Ishikawa (cell line): ENCODE measurements around the gene SERPINA12.

ENCODE experiments used
- CEBPB ChIP-seq: IDR thresholded peaks from 2 replicates; pipeline ENCODE4 v1.6.1; 2012
- CREB1 ChIP-seq: IDR thresholded peaks from 2 replicates; pipeline ENCODE4 v1.6.1; 2012; ENCODE audit warnings: low read depth
- EP300 ChIP-seq: IDR thresholded peaks from 2 replicates; pipeline ENCODE4 v1.6.1; 2012; ENCODE audit warnings: borderline replicate concordance
- FOXM1 ChIP-seq: IDR thresholded peaks from 2 replicates; pipeline ENCODE4 v1.6.1; 2012; ENCODE audit warnings: low read depth, borderline replicate concordance
- NFIC ChIP-seq: IDR thresholded peaks from 2 replicates; pipeline ENCODE4 v1.6.1; 2012
- RAD21 ChIP-seq: IDR thresholded peaks from 2 replicates; pipeline ENCODE4 v1.6.1; 2012; ENCODE audit warnings: low read depth
- TAF1 ChIP-seq: IDR thresholded peaks from 2 replicates; pipeline ENCODE4 v1.6.1; 2012; ENCODE audit warnings: low read depth, mild to moderate bottlenecking
- TCF12 ChIP-seq: IDR thresholded peaks from 2 replicates; pipeline ENCODE4 v1.6.1; 2012; ENCODE audit warnings: low read depth
- TEAD4 ChIP-seq: IDR thresholded peaks from 2 replicates; pipeline ENCODE4 v1.6.1; 2012
- YY1 ChIP-seq: IDR thresholded peaks from 2 replicates; pipeline ENCODE4 v1.6.1; 2012; ENCODE audit warnings: low read depth
- ZBTB7A ChIP-seq: IDR thresholded peaks from 2 replicates; pipeline ENCODE4 v1.6.1; 2012; ENCODE audit warnings: low read depth
- TF ChIP-seq, protein P1 (sequence below): IDR thresholded peaks from 2 replicates; pipeline ENCODE4 v1.6.1; 2012
- TF ChIP-seq, protein P2 (sequence below): IDR thresholded peaks from 2 replicates; pipeline ENCODE4 v1.6.1; 2012; ENCODE audit warnings: low read depth, mild to moderate bottlenecking
- TF ChIP-seq, protein P3 (sequence below): IDR thresholded peaks from 2 replicates; pipeline ENCODE4 v1.6.1; 2012

DNA sequence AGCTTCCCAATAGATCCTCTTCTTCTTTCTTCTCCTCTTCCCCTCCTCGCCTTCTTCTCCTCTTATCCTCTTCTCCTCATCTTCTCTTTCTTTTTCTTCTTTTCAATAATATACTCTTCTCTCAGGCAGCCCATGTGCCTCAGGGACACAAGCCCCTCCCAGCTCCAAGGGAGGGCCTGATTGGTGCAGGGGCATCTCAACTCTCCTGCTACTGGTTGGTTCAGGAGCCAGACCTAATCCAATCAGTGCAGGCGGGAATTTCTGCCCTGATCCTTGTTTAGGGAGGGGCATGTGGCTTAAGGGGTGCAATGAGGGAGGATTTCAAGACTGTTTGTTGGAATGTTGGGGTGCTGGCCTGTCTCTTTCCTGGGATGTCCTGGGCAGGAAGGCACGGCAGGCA, 9.0 kb downstream of the SERPINA12 start:
- TF ChIP-seq TAF1: no peak
- TF ChIP-seq, protein P1, sequence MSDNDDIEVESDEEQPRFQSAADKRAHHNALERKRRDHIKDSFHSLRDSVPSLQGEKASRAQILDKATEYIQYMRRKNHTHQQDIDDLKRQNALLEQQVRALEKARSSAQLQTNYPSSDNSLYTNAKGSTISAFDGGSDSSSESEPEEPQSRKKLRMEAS: no peak
- TF ChIP-seq ZBTB7A: no peak
- no peak for TF ChIP-seq EP300
- TF ChIP-seq, protein P2, sequence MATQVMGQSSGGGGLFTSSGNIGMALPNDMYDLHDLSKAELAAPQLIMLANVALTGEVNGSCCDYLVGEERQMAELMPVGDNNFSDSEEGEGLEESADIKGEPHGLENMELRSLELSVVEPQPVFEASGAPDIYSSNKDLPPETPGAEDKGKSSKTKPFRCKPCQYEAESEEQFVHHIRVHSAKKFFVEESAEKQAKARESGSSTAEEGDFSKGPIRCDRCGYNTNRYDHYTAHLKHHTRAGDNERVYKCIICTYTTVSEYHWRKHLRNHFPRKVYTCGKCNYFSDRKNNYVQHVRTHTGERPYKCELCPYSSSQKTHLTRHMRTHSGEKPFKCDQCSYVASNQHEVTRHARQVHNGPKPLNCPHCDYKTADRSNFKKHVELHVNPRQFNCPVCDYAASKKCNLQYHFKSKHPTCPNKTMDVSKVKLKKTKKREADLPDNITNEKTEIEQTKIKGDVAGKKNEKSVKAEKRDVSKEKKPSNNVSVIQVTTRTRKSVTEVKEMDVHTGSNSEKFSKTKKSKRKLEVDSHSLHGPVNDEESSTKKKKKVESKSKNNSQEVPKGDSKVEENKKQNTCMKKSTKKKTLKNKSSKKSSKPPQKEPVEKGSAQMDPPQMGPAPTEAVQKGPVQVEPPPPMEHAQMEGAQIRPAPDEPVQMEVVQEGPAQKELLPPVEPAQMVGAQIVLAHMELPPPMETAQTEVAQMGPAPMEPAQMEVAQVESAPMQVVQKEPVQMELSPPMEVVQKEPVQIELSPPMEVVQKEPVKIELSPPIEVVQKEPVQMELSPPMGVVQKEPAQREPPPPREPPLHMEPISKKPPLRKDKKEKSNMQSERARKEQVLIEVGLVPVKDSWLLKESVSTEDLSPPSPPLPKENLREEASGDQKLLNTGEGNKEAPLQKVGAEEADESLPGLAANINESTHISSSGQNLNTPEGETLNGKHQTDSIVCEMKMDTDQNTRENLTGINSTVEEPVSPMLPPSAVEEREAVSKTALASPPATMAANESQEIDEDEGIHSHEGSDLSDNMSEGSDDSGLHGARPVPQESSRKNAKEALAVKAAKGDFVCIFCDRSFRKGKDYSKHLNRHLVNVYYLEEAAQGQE: no peak
- TF ChIP-seq RAD21: no peak
- TF ChIP-seq CEBPB: no peak
- TF ChIP-seq, protein P3, sequence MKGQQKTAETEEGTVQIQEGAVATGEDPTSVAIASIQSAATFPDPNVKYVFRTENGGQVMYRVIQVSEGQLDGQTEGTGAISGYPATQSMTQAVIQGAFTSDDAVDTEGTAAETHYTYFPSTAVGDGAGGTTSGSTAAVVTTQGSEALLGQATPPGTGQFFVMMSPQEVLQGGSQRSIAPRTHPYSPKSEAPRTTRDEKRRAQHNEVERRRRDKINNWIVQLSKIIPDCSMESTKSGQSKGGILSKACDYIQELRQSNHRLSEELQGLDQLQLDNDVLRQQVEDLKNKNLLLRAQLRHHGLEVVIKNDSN: no peak
- no peak for TF ChIP-seq YY1
- TF ChIP-seq CREB1: no peak
- TF ChIP-seq TEAD4: no peak
- no peak for TF ChIP-seq FOXM1
- TF ChIP-seq TCF12: no peak
- TF ChIP-seq NFIC: no peak
